ENCODE measurements around the gene HOXC13.

HOXC13 gene

DNA sequence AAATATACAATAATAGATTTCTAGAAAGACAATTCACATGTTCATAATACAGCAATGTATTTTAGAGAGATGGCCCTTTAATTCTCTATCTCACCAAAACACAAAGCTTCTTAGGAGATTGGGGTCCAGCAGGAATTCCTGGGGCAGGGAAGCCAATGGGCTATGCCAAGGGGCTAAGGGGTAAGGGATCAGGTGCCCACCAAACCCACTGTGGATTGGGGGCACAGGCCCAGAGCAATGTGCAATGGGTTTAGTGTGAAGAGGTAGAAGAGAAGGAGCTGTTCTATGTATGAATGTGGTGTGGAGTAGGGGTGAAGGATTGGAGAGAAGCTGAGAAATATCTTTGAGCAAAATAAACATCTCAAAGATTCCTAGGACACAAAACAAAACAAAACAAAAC is 2.6 kb downstream of the HOXC13 start:
- Histone ChIP-seq H3K27ac (ENCODE audit: low read length) (no peak overlapping the region), H3K4me1 (ENCODE audit: control insufficient read depth in 1 of 2, insufficient read depth in 2 of 2, low read length in 2 of 2) (peaks cover 0 to 18% of the 10 kb centered on the region in 2 donors), H3K36me3 (ENCODE audit: control insufficient read depth in 1 of 2, insufficient read depth in 2 of 2, low read length in 2 of 2) (no peaks in the 10 kb centered on the region), H3K27me3 (ENCODE audit: low read depth, low read length) (peaks cover 75% of the 10 kb centered on the region), H3K9me3 (ENCODE audit: control insufficient read depth in 1 of 2, low read length in 2 of 2) (no peaks in the 10 kb centered on the region), H3K4me3 (ENCODE audit: low read depth in 1 of 2, low read length in 2 of 2) (no peak overlapping the region)

DNA sequence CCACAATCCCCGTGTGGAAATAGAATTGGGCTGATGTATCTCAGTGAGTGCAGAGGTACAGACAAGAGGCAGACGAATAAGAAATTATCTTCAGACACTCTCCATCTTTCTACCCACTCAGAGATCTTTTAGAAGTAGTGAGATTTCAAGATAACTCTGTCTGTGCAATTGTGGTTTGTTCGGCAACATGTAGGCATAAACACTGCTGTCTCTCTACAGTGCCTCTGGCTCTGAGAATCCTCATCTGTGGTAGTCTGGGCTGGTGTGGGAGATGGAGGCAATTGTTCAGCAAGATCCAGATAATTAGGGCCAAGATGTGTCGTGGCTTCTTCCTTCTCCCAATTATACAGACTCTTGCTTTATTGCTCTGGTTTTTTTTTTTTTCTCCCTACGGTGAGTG is 3.1 kb downstream of the HOXC13 start:
- no peaks in the 10 kb centered on the region for H3K9me3 ChIP-seq (ENCODE audit: control insufficient read depth in 1 of 2, low read length in 2 of 2)
- H3K4me1 ChIP-seq (ENCODE audit: control insufficient read depth in 1 of 2, insufficient read depth in 2 of 2, low read length in 2 of 2): peaks cover 0 to 18% of the 10 kb centered on the region in 2 donors
- peaks cover 75% of the 10 kb centered on the region for H3K27me3 ChIP-seq (ENCODE audit: low read depth, low read length)
- H3K36me3 ChIP-seq (ENCODE audit: control insufficient read depth in 1 of 2, insufficient read depth in 2 of 2, low read length in 2 of 2): no peaks in the 10 kb centered on the region
- no peak overlapping the region for H3K27ac ChIP-seq (ENCODE audit: low read length)
- H3K4me3 ChIP-seq (ENCODE audit: low read depth in 1 of 2, low read length in 2 of 2): no peak overlapping the region

DNA sequence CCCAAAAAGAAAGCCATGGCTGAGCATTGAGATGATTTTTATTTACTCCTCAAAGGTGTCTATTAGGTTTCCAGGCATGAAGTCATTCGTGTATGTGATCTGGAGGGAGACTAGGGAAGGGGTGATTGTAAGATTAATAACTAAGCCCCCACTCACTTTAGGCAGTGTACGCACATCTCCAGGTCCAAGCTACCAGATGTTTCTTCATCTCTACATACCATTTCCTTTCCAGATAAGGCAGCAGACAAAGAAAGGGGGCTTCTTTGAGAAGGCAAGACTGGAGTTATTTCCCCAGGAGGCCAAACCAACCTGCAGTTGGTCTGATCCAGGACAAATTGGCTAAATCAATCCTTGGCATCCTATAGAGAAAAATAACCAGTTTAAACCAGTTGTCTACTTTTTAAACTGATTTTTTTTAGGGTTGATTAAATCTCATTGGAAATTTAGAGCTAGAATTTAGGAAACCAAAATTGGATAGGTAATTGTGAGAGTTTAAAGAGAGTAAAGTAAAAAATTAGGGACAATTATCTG is 3.9 kb downstream of the HOXC13 start:
- H3K9me3 ChIP-seq (ENCODE audit: control insufficient read depth in 1 of 2, low read length in 2 of 2): no peaks in the 10 kb centered on the region
- H3K36me3 ChIP-seq (ENCODE audit: control insufficient read depth in 1 of 2, insufficient read depth in 2 of 2, low read length in 2 of 2): no peaks in the 10 kb centered on the region
- peaks cover 0 to 18% of the 10 kb centered on the region in 2 donors for H3K4me1 ChIP-seq (ENCODE audit: control insufficient read depth in 1 of 2, insufficient read depth in 2 of 2, low read length in 2 of 2)
- peaks cover 73% of the 10 kb centered on the region for H3K27me3 ChIP-seq (ENCODE audit: low read depth, low read length)
- H3K27ac ChIP-seq (ENCODE audit: low read length): no peak overlapping the region
- no peak overlapping the region for H3K4me3 ChIP-seq (ENCODE audit: low read depth in 1 of 2, low read length in 2 of 2)

DNA sequence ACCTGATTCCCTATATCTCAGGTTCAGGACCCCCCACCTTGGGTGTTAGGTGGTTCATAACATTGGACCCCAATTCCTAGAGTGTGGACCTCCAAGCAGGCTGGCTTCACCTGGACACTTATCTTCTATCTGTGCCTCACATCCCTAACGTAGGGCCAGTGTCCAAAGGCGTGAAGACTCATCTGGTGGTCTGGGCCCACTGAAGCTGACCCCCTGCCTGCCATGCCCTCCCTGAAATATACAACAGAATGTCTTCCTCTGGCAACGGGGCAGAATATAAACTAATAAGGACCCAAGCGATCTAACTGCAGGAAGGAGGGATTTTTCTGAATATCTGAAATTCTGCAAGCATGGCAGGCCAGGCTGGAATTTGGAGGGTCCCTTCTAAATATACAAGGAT is 5.6 kb downstream of the HOXC13 start:
- H3K36me3 ChIP-seq (ENCODE audit: control insufficient read depth in 1 of 2, insufficient read depth in 2 of 2, low read length in 2 of 2): no peaks in the 10 kb centered on the region
- H3K4me3 ChIP-seq (ENCODE audit: low read depth in 1 of 2, low read length in 2 of 2): no peak overlapping the region
- no peaks in the 10 kb centered on the region for H3K9me3 ChIP-seq (ENCODE audit: control insufficient read depth in 1 of 2, low read length in 2 of 2)
- H3K27ac ChIP-seq (ENCODE audit: low read length): no peak overlapping the region
- peaks cover 0 to 7% of the 10 kb centered on the region in 2 donors for H3K4me1 ChIP-seq (ENCODE audit: control insufficient read depth in 1 of 2, insufficient read depth in 2 of 2, low read length in 2 of 2)
- H3K27me3 ChIP-seq (ENCODE audit: low read depth, low read length): peaks cover 73% of the 10 kb centered on the region

DNA sequence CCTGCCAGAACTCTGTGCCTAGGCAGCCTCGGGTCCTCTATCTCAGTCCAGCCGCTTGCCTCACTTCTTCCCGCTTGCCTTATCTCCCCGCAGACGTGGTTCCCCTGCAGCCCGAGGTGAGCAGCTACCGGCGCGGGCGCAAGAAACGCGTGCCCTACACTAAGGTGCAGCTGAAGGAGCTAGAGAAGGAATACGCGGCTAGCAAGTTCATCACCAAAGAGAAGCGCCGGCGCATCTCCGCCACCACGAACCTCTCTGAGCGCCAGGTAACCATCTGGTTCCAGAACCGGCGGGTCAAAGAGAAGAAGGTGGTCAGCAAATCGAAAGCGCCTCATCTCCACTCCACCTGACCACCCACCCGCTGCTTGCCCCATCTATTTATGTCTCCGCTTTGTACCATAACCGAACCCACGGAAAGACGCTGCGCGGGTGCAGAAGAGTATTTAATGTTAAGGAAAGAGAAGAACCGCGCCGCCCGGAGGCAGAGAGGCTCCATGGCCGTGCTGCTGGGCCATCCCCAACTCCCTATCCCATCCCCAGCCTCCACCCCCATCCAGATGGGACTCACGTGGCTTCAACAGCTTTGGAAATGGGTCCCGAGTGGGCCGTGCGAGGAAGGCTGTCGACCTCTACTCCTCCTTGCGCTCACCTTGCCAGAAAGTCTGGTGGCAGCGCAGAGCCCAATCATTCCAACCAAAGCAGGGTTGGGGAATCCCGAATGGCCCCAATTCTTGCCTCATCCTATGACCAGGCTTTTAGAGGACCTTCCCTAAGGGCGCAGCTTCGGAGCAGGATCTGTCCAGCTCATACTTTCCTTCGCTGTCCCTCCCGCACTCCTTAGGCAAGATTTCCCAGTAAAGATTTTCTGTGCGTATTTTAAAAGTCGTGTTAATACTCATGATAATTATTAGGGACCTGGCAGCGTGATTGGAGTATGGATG is 6.5 kb downstream of the HOXC13 start:
- Histone ChIP-seq H3K27ac (ENCODE audit: low read length) (no peak overlapping the region), H3K9me3 (ENCODE audit: control insufficient read depth in 1 of 2, low read length in 2 of 2) (no peaks in the 10 kb centered on the region), H3K4me3 (ENCODE audit: low read depth in 1 of 2, low read length in 2 of 2) (no peak overlapping the region), H3K27me3 (ENCODE audit: low read depth, low read length) (peaks cover 76% of the 10 kb centered on the region), H3K4me1 (ENCODE audit: control insufficient read depth in 1 of 2, insufficient read depth in 2 of 2, low read length in 2 of 2) (peaks cover 0 to 5% of the 10 kb centered on the region in 2 donors), H3K36me3 (ENCODE audit: control insufficient read depth in 1 of 2, insufficient read depth in 2 of 2, low read length in 2 of 2) (no peaks in the 10 kb centered on the region)

DNA sequence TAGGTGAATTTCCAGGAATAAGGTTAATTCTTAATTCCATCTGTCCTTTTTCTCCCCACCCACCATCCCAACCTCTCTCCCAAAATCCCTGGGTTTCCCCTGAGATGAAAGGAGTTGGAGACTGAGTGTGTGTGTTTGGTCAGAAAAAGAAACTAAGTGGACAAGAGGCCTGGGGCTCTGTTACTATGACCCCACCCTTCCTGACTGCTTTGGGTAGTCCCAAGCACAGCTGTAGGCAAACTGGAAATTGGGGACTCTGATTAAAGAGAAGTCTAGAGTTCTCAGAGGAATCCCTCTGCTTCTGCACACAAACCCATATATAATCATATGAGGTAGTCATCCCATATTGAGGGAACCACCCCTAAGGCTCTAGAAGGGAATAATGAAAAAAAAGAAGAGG is 9.1 kb downstream of the HOXC13 start:
- Histone ChIP-seq H3K9me3 (ENCODE audit: control insufficient read depth in 1 of 2, low read length in 2 of 2) (no peaks in the 10 kb centered on the region), H3K4me1 (ENCODE audit: control insufficient read depth in 1 of 2, insufficient read depth in 2 of 2, low read length in 2 of 2) (peaks cover 0 to 18% of the 10 kb centered on the region in 2 donors), H3K36me3 (ENCODE audit: control insufficient read depth in 1 of 2, insufficient read depth in 2 of 2, low read length in 2 of 2) (no peaks in the 10 kb centered on the region), H3K27me3 (ENCODE audit: low read depth, low read length) (peaks cover 86% of the 10 kb centered on the region), H3K4me3 (ENCODE audit: low read depth in 1 of 2, low read length in 2 of 2) (no peak overlapping the region), H3K27ac (ENCODE audit: low read length) (no peak overlapping the region)

DNA sequence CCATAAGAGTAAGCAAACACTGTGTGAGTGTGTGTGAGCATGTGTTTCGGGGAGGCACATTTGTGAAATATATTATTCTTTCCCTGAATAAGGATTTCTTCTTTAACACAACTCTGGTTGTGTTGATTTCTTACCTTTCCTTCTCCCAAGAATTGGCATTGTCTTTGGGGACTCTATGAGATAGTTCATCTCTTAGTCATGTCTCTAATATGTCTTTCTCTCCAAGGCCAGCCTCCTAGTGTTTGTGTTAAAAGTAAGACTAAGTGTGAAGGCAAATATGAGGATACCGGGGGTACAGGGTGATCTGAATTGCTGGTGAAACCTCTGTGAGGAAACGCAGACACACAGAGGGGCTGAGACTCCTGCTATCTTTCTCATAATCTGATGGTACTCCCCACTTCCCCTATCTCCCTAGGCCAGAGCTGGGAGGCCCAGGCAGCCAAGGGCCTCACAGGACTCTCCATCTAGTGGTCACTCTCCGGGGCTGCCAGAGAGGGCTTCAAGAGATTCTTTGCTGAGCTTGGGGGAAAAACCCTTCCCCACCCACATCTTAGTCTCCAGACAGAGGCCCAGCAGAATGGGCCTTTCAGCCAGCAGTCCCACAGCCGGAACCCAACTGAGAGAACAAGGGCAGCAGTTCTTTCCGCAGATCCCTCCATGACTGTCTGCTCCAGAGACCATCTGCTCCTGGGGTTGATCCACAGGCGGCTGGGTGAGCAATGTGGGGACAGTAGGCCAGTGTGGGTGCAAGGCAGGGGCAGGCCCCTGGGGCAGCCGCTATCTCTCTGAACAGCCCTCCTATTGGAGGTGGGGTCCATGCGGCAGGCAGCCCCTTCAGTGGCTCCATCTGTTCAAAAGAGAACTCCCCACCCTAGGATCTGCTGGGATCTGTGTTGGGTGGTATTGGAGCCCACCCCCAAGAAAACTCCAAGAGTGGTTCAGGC is 10.3 kb downstream of the HOXC13 start:
- Histone ChIP-seq H3K27me3 (ENCODE audit: low read depth, low read length) (peaks cover 91% of the 10 kb centered on the region), H3K36me3 (ENCODE audit: control insufficient read depth in 1 of 2, insufficient read depth in 2 of 2, low read length in 2 of 2) (no peaks in the 10 kb centered on the region), H3K4me3 (ENCODE audit: low read depth in 1 of 2, low read length in 2 of 2) (no peak overlapping the region), H3K4me1 (ENCODE audit: control insufficient read depth in 1 of 2, insufficient read depth in 2 of 2, low read length in 2 of 2) (peaks cover 0 to 18% of the 10 kb centered on the region in 2 donors), H3K27ac (ENCODE audit: low read length) (no peak overlapping the region), H3K9me3 (ENCODE audit: control insufficient read depth in 1 of 2, low read length in 2 of 2) (peaks cover 0 to 3% of the 10 kb centered on the region in 2 donors)

DNA sequence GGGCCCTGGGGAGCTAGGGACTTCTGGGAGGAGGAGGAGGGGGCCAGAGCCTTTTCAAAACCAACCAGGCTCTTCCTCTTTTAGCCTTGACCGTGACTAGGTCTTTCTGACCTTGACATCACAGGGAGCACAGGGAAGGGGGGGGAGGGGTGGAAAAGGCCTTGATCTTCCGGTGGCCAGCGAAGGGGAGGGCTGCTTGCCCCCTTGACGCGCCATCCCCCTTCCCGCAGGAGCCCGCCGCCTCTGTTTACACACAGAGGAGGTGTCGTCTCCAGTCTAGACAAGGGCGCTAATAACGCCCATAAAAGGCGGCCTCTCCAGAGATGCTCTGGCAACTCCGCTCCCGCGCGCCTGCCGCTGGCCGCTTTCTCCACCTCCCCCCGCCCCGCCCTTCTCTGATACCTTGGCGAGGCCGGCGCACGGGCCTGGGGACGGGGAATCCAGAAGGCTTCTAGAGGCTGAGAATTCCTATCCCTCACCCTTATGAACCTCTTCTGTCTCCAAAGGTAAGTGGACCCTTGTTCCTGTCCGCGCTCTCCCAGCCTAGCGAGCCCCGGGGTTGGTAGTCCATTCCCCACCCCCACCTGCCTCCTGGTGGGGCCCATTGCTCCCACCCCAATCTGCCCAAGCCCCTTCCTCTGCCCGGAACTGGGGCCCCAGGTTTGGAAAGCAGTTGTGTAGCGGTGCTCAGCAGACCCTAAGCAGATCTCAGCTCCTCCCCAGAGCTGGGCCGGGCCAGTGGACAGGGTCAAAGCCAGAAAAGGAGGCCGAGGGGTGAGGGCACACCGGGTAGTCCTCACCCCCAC is 11.2 kb downstream of the HOXC13 start:
- Histone ChIP-seq H3K4me3 (ENCODE audit: low read depth in 1 of 2, low read length in 2 of 2) (no peak overlapping the region), H3K27me3 (ENCODE audit: low read depth, low read length) (peaks cover 91% of the 10 kb centered on the region), H3K36me3 (ENCODE audit: control insufficient read depth in 1 of 2, insufficient read depth in 2 of 2, low read length in 2 of 2) (no peaks in the 10 kb centered on the region), H3K9me3 (ENCODE audit: control insufficient read depth in 1 of 2, low read length in 2 of 2) (peaks cover 0 to 5% of the 10 kb centered on the region in 2 donors), H3K27ac (ENCODE audit: low read length) (no peak overlapping the region), H3K4me1 (ENCODE audit: control insufficient read depth in 1 of 2, insufficient read depth in 2 of 2, low read length in 2 of 2) (peaks cover 0 to 22% of the 10 kb centered on the region in 2 donors)

DNA sequence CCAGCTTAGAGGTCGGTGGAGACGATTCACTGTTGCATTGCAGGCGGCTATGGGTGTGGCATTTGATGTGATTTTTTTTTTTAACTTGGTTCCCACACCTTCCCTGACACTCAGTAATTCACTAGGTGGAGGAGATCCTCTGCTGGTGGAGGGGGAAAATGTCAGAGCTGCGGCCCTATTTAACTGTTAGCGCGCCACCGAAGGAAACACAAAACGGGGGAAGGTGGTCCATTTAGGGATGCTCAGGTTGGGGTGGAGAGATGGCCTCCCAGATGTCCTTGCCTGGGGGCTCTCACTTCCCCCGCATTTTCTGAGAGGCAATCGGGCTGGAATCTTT is 11.8 kb downstream of the HOXC13 start:
- H3K36me3 ChIP-seq (ENCODE audit: control insufficient read depth in 1 of 2, insufficient read depth in 2 of 2, low read length in 2 of 2): no peaks in the 10 kb centered on the region
- no peak overlapping the region for H3K27ac ChIP-seq (ENCODE audit: low read length)
- peaks cover 90% of the 10 kb centered on the region for H3K27me3 ChIP-seq (ENCODE audit: low read depth, low read length)
- H3K4me3 ChIP-seq (ENCODE audit: low read depth in 1 of 2, low read length in 2 of 2): no peak overlapping the region
- H3K9me3 ChIP-seq (ENCODE audit: control insufficient read depth in 1 of 2, low read length in 2 of 2): peaks cover 0 to 5% of the 10 kb centered on the region in 2 donors
- peaks cover 0 to 21% of the 10 kb centered on the region in 2 donors for H3K4me1 ChIP-seq (ENCODE audit: control insufficient read depth in 1 of 2, insufficient read depth in 2 of 2, low read length in 2 of 2)

DNA sequence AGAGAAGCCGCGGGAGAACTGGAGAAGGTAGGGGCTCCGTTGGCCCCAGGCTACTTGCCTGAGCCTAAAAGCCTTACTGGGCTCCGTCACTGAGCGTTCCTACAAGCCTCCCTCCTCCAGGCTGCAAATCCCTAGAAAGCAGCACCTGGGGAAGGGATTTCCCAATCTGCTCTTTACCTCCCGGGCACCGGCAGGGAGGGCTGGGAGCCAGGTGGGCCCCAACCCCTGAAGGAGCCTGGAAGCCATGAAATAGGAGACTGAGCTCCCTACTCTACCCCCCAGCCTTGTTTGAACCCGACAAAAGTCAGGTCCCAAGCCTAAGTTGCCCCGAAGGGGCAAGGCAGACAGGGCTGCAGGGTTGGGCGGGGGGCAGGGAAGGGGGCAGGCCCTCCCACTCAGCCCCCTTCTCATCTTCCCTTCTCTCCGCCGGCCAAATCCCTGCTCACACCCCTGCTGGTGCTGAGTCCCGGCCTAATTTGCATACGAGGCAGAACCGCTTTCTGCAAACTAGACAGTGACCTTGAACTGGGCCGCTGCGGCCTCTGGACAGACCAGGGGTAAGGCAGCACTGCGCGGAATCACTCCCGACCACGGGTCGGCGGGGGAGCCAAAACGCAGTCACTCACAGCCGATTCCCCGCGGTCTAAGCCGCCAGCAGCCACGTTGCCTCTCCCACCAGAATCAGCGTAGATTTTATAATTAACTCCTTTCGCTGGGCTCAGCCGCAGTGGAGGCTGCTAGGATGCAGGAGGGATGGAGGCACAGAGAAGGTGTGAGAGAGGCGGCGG is 12.4 kb downstream of the HOXC13 start:
- Histone ChIP-seq H3K4me1 (ENCODE audit: control insufficient read depth in 1 of 2, insufficient read depth in 2 of 2, low read length in 2 of 2) (peaks cover 0 to 21% of the 10 kb centered on the region in 2 donors), H3K27ac (ENCODE audit: low read length) (no peak overlapping the region), H3K4me3 (ENCODE audit: low read depth in 1 of 2, low read length in 2 of 2) (no peak overlapping the region), H3K36me3 (ENCODE audit: control insufficient read depth in 1 of 2, insufficient read depth in 2 of 2, low read length in 2 of 2) (no peaks in the 10 kb centered on the region), H3K27me3 (ENCODE audit: low read depth, low read length) (peaks cover 90% of the 10 kb centered on the region), H3K9me3 (ENCODE audit: control insufficient read depth in 1 of 2, low read length in 2 of 2) (peaks cover 0 to 5% of the 10 kb centered on the region in 2 donors)
